OCI-LY1 (cell line): ENCODE results near the gene CRABP1.

Experiments
- CTCF ChIP-seq: fragments of 200-600 bp; sonication (generic), shearing (Covaris generic); IDR thresholded peaks from 2 replicates; pipeline ENCODE4 v1.5.1; 2017; ENCODE audit warnings: mild to moderate bottlenecking, antibody characterized with exemption, low read length, moderate library complexity, mixed read lengths
- EZH2 ChIP-seq: fragments of 200-600 bp; sonication (generic), shearing (Covaris generic); IDR thresholded peaks from 2 replicates; pipeline ENCODE4 v1.8.0; 2017; ENCODE audit warnings: borderline replicate concordance, mixed run types, mild to moderate bottlenecking, antibody characterized with exemption, low read length, moderate library complexity, mixed read lengths

GRCh38 chr15:78366342-78366741 lies 26.2 kb downstream of the CRABP1 start:
- TF ChIP-seq CTCF (no peak), EZH2 (no peak)
